Fibroblast of the aortic adventitia (primary cell): ENCODE measurements around the gene CCDC71. TPM values are rescaled to one million over a fixed set of nuclear protein-coding genes. Genes with fewer than 3 reads are reported as not detected.

Experiments
- DNase-seq: peaks from one replicate; pipeline ENCODE4 v3.0.0-alpha.2; 2010; ENCODE audit warnings: low read depth
- H3K4me3 ChIP-seq: 2 replicates; pipeline ENCODE4 v1.5.1; 2011; ENCODE audit warnings: low read depth, mild to moderate bottlenecking, control low read depth, low read length, moderate library complexity
- CTCF ChIP-seq: IDR thresholded peaks from 2 replicates; pipeline ENCODE4 v1.5.1; 2011; ENCODE audit warnings: mild to moderate bottlenecking, low read length, control low read depth, inconsistent platforms; ENCODE audit not compliant: insufficient read depth
- total RNA-seq: library from RNA; depleted of rRNA; stranded (reverse); fragments of >200 nt; gene quantifications from 2 replicates; pipeline ENCODE4 v1.2.3, GENCODE V29; 2012; ENCODE audit warnings: low replicate concordance

Gene CCDC71
- total RNA-seq, 1 donor, result 22.7 TPM

- H3K4me3 ChIP-seq, result peak overlapping the region; percentile 93
- DNase-seq, result no peak
- no peak for TF ChIP-seq CTCF
These were observed 46.1 kb downstream of the CCDC71 start for GRCh38 chr3:49120096-49120437.

- H3K4me3 ChIP-seq, result peak overlapping the region; percentile 93
- TF ChIP-seq CTCF, result no peak
- peak; percentile 34 for DNase-seq
These were observed 46.7 kb downstream of the CCDC71 start for GRCh38 chr3:49119439-49119838.

DNA sequence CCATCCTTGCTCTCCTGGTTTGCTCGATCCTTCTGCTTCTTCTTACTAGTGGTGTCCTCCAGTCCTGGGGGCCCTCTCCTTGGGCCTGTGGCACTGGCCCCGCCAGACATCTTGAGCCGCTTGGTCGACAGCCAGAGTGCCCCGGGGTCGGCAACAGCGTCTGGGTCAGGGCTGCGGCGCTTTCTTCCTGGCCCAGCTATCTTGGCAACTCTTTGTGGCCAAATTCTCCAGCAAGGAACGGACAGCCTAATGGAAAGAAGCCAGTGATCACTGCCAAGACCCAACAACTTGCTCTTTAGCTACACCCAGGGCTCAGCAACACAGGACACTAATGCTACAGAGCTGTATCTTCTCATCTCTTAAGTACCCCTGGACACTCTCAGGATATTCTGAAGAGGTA lies 47.1 kb downstream of the CCDC71 start:
- DNase-seq, result peak; percentile 83
- peak overlapping the region; percentile 93 for H3K4me3 ChIP-seq
- TF ChIP-seq CTCF, result no peak

Other genes with a start within 250 kb of the CCDC71 start
- gene ARIH2, start 247.5 kb downstream of the CCDC71 start, total RNA-seq, result 68.6 and 106 TPM in 2 replicates
- 22.2 and 49.1 TPM in 2 replicates for gene P4HTM, start 176.1 kb downstream of the CCDC71 start, total RNA-seq
- 65.4 and 99.8 TPM in 2 replicates for gene WDR6, start 158.9 kb downstream of the CCDC71 start, total RNA-seq
- gene DALRD3, start 147.8 kb downstream of the CCDC71 start, total RNA-seq, result 32.6 and 46.4 TPM in 2 replicates
- gene NDUFAF3, start 144.2 kb downstream of the CCDC71 start, total RNA-seq, result 22.1 and 41.0 TPM in 2 replicates
- 313 and 402 TPM in 2 replicates for gene IMPDH2, start 136.9 kb downstream of the CCDC71 start, total RNA-seq
- 33.8 and 75.3 TPM in 2 replicates for gene QRICH1, start 72.3 kb downstream of the CCDC71 start, total RNA-seq
- 306 and 348 TPM in 2 replicates for gene QARS1, start 61.6 kb downstream of the CCDC71 start, total RNA-seq
- 23.7 and 36.0 TPM in 2 replicates for gene USP19, start 45.5 kb downstream of the CCDC71 start, total RNA-seq
- gene LAMB2, start 33.3 kb downstream of the CCDC71 start, total RNA-seq, result 202 and 937 TPM in 2 replicates
- 23.8 and 91.7 TPM in 2 replicates for gene KLHDC8B, start 5.3 kb upstream of the CCDC71 start, total RNA-seq
- gene C3orf62, start 110.9 kb upstream of the CCDC71 start, total RNA-seq, result 1.3 and 2.9 TPM in 2 replicates
- gene USP4, start 173.7 kb upstream of the CCDC71 start, total RNA-seq, result 23.0 and 28.9 TPM in 2 replicates
- gene GPX1, start 192.0 kb upstream of the CCDC71 start, total RNA-seq, result 167 and 295 TPM in 2 replicates
- gene RHOA, start 245.6 kb upstream of the CCDC71 start, total RNA-seq, result 643 and 840 TPM in 2 replicates
- gene TCTA, start 246.1 kb upstream of the CCDC71 start, total RNA-seq, result 22.7 and 27.8 TPM in 2 replicates